Measurements from ENCODE around the gene FBN1.

GRCh38 chr15:48425051-48425450 is 220.5 kb downstream of the FBN1 start:
- TF ChIP-seq EP300 (IDR thresholded peaks at IDR 0.05; ENCODE audit: low read depth) (no peak), CTCF (IDR thresholded peaks at IDR 0.05) (no peak)
